ENCODE measurements around the gene TMED5.
A peak's percentile ranks its signal among the peaks of the same experiment; 100 is the strongest.
"Not testable (repeated sequence)": the region's sequence is repeated elsewhere in the genome, so short reads cannot be mapped to it uniquely, and the experiment has no call there.

Gene TMED5

DNA sequence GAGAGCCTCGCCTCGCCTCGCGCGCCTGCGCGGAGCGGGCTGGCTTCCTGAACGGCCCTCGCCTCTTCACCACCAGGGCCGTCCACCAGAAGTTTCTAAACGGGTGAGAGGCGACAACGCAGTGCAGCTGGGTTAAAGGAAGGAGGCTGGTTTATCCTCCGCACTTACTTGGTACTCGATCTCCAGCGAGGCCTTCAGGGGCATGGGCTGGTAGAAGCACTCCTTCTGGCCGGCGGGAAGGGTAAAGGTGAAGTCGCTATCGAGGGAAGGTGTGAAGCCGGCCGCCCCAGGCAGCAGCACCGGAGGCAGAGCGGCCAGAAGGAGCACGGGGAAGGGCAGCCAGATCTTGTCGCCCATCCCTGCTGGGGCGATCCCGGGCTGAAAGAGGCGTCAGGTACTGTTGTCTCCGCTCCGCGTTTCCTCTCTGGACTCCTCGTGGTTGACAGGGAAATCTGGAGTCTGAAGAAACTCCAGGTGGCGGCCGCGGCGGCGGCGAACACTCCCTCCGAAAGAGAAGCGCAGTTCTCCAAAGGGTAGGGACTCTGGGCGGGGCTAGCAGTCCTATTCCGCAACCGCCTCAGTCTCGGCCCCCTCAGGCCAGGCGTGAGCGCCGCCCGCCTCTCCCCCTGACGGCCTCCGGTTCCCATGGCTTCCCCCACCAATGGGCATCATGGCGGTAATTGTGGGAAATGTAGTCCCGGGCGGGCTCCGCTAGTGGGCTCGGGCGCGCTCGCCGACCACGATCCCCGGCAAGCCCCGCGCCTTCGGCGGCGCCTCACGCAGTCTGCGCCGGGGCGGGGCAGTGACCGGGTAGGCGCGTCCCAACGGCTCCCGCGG, at the start of gene TMED5:
Gene TMED5 (minus strand): TSS at position 528 of the 837 bp plus-strand sequence. CDS start 171 bp downstream, at position 357.
- peak; percentile 84 for DNase-seq

DNA sequence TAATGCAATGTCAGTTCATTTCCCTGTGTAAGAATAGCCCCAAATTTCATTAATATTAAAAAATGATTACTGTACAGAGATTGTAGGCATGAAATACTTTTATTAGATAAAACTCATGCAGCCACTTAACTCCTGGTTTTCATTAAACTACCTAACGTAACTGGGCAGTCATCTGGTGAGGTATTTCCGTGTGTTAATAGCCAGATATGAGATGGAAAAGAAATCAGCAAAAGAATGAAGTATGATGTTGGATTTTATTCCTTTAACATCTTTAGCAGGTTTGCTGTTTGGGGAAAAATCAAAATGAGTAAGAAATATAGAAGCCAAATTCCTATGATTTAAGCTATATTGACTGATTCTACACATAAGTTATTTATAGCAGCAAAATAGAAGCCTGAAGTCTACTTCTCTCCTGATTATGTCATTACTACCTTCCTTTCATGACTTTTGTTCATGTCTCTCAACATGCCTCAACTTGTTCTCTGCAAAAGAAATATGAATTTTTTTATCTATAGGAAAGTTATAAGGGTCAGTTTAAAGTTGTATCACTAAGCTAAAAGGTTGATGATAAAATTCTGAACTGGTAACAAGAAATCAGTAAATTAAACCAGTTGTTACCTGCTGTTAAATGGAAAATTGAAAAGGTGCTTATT, 42.9 kb upstream of the TMED5 start:
- DNase-seq, result no peak

- no peak for DNase-seq
Observed at GRCh38 chr1:93221913-93222312, 41.7 kb upstream of the TMED5 start.

GRCh38 chr1:93220716-93221115, 40.5 kb upstream of the TMED5 start:
- DNase-seq, result not testable (repeated sequence)

GRCh38 chr1:93219443-93219842, 39.2 kb upstream of the TMED5 start:
- no peak for DNase-seq

- DNase-seq, result no peak
Observed at GRCh38 chr1:93215322-93215721, 35.1 kb upstream of the TMED5 start.

- no peak for DNase-seq
Observed at GRCh38 chr1:93207211-93207610, 27.0 kb upstream of the TMED5 start.

GRCh38 chr1:93206567-93206954, 26.3 kb upstream of the TMED5 start:
- DNase-seq, result no peak

- no peak for DNase-seq
Observed at GRCh38 chr1:93205892-93206566, 25.8 kb upstream of the TMED5 start.

DNA sequence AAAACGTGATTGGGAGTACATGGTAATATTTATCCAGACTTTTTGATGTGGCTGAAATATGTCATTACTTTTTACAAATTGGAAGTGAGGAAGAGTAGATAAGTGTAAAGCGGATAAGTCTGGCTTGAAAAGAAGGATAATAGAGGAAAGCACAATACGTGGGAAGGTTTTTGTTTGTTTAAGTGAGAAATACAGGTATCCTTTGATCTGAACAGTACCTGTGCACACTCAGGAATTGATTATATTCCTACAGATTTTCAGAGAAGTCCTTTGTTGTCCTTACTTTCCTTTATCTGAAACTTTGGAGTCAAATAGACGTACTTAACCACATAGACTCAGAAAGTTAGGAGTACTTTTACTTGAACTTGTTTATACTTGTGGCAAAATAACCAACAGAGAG, 20.5 kb upstream of the TMED5 start:
- no peak for DNase-seq

DNA sequence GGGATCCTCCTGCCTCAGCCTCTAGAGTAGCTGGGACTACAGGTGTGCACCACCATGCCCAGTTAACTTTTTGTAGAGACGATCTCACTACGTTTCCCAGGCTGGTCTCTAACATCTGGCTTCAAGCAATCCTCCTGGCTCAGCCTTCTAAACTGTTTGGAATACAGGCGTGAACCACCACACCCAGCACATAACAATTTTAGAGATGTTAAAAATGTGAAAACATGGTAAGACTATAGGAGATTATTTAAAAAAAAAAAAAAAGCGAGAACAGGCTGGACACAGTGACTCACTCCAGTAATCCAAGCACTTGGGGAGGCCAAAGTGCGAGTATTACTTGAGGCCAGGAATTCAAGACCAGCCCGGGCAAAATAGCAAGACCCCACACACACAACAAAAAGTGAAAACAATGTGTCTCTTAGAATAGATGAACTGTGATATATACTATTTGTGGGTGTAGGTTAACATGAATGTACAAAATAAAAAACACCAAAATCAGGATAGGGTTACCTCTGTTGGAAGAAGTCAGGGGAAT, 19.9 kb upstream of the TMED5 start:
- no peak for DNase-seq

DNA sequence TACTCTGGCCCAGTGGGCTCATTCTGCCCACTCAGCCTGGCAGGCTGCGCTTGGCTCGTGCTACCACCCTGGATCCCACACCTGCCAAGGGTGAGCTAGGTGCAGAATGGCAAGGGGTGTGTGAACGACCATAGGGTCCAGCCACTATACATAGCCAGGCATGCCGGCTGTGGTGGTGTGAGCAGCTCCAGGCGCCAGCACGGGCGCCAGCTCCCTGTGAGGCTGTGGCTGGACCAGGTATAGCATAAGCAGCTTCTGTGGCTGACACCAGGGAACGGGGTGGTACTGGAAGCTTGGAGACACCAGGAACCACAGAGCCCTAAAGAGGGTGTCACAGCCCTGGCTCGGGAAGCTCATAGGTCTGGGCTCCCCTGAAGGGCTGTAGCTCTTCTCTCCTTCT, 18.9 kb upstream of the TMED5 start:
- no peak for DNase-seq

DNA sequence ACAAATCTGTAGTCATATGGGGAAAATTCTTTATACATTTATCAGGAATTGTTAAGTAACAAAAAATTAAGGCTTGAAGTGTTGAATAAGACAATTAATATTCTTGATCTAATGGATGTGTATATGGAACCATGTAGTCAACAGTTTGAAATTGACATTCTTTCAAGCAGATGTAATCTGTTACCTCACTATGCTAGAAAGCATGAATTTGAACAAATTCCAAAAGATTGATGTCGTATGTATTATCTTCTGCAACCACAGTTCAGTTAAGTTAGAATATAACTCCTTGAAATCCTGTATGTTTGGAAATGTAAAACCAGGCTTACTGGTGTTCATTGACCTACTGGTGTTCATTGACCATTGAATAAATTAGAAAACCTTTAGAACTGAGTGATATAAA, 16.4 kb upstream of the TMED5 start:
- DNase-seq, result no peak

DNA sequence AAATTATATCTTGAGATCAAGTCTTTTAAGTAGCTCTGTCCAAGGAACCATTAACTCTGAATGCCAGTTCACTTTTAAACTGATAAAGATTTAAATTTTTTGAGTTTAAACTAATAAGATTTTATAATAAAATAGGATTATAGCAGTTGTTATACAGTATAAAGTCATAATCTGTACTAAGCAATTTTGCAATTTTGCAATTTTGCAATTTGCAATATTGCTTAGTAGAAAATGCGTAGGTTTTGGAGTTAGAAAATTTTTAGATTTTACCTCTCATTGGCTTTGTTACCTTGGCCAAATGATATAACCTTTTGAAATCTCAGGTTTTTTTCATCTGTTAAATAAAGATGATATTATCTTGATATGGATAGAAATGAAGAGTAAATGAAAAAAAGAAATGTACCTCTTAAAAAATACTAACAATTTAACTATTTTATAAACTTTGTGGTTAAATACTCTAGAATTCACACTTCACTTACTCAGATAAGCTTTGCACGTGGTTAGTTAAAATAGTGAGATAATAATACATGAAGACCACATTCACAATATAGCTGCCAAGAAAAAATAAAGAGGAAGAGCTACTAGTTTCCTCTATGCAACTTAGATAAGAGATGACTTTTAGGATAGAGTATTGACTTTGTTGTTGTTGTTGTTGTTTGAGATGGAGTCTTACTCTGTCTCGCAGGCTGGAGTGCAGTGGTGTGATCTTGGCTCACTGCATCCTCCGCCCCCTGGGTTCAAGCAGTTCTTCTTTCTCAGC, 14.2 kb upstream of the TMED5 start:
- DNase-seq, result no peak

GRCh38 chr1:93190432-93190831, 10.2 kb upstream of the TMED5 start:
- no peak for DNase-seq

- DNase-seq, result no peak
Observed at GRCh38 chr1:93186667-93187066, 6.5 kb upstream of the TMED5 start.

DNA sequence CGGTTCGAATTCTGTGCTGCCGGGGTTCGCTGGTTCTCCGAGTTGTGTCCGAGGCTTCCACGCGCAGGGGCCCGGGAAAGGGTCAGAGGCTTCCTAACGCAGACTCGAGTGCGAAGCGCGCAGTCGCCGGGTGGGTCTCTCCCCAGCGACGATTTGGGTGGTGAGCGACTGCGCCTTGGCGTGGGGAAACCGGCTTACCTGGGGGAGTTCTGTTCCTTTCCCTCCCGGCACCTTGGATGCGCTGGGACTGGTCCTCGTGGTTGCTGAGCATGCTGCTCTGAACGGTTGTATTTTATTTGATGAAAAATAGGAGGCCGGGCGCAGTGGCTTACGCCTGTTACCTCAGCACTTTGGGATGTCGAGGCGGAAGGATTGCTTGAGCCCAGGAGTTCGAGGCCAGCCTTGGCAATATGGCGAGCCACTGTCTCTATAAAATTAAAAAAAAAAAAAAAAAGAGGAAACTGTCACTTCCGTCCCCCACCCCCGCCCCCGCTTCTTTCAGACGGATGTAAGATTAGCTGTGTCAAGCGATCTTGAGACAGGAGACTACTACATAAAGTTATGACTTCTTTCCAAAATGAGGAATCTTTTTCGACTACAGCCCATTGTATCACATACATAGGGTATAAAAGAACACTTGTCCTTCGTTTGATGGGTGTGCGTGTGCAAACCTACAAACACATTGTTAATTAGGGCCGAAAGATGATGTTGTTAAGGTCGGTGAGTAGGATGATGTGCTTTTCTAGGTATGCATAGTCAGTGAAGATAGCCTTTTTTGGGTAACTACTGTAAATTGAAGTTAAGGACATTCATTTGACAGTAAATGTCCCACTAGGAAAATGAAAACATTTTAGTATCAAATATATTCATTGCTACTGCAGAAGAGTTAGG, 755 bp upstream of the TMED5 start, which contains the start of gene CCDC18:
Gene CCDC18 (plus strand): TSS at position 2 of the 891 bp plus-strand sequence. CDS start 2,638 bp downstream, outside the sequence.
- DNase-seq, result no peak

DNA sequence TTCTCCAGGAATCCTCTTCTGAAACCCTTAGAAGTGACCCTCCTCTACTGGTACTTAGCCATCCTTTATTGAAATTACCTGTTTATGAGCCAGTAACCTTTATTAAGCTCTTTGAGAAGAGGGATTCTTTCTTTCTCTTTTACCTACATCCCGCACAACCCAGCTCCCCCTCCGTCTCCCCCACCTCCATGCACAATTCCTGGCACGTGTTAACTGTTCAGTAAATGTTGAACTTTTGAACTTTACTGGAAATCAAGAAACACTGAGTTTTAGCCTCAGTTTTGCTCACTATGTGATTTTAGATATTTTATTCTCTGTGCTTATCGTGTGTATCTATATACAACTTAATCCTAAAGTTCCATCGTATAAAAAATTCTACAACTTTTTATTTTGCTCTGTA, 1.8 kb downstream of the TMED5 start:
- DNase-seq, result no peak

DNA sequence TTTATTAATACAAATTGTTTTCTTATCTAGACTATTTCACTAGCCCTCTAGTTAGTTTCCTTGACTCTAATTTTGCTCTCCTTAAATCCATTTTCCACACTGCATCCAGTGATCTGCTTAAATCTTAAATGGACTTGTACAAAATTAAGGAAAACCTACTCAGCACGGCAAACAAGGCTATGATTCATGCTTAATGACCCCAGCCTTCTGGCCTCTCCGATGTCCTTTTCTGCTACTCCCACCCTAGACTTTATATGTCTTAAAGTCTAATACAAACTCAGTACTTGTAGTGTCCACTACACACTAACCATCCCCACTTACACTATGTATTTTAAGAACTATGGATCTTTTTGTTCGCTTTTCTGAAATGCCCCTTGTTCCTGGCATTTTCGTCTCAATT, 2.2 kb downstream of the TMED5 start:
- DNase-seq, result no peak

DNA sequence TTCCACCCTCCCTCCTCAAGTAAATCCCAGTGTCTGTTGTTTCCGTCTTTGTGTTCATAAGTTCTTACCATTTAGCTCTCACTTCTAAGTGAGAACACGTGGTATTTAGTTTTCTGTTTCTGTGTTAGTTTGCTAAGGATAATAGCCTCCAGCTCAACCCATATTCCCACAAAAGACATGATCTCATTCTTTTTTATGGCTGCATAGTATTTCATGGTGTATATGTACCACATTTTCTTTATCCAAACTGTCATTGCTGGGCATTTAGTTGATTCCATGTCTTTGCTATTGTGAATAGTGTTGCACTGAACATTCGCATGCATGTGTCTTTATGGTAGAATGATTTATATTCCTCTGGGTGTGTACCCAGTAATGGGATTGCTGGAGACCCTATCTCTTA, 5.6 kb downstream of the TMED5 start:
- not testable (repeated sequence) for DNase-seq

GRCh38 chr1:93172778-93173177, 7.4 kb downstream of the TMED5 start:
- DNase-seq, result no peak
